Spleen (tissue), 11 donors: ENCODE measurements around the gene FBXL16. TPM values are rescaled to one million over a fixed set of nuclear protein-coding genes. Genes with fewer than 3 reads are reported as not detected.

ENCODE experiments used
- DNase-seq: peaks from one replicate; pipeline ENCODE4 v3.0.0-alpha.2; 2020
- H3K27ac ChIP-seq, 8 donors: fragments of 200-600 bp; sonication (generic) in 7 of 8; 1 replicate in 4 of 8; 2 replicates in 4 of 8; pipeline versions ENCODE4 v1.5.0 to v1.8.0; 2016 to 2021; ENCODE audit warnings: inconsistent platforms in 4 of 8, mild to moderate bottlenecking in 4 of 8, moderate library complexity in 1 of 8
- H3K27me3 ChIP-seq, 7 donors: fragments of 200-600 bp; sonication (generic) in 6 of 7; replicated peaks in 1 of 7; 1 replicate in 4 of 7; 2 replicates in 3 of 7; pipeline versions ENCODE4 v1.5.0 to v1.8.0; 2016 to 2021; ENCODE audit warnings: inconsistent platforms in 3 of 7, mild to moderate bottlenecking in 1 of 7
- H3K36me3 ChIP-seq, 6 donors: fragments of 200-600 bp; sonication (generic) in 5 of 6; 1 replicate in 4 of 6; 2 replicates in 2 of 6; pipeline versions ENCODE4 v1.5.0 to v1.8.0; 2016 to 2021; ENCODE audit warnings: inconsistent platforms in 2 of 6
- H3K4me1 ChIP-seq, 6 donors: fragments of 200-600 bp; sonication (generic) in 5 of 6; 1 replicate in 3 of 6; 2 replicates in 3 of 6; pipeline versions ENCODE4 v1.5.0 to v1.8.0; 2016 to 2021; ENCODE audit warnings: inconsistent platforms in 3 of 6
- H3K4me3 ChIP-seq, 8 donors: fragments of 200-600 bp; sonication (generic) in 7 of 8; 1 replicate in 4 of 8; 2 replicates in 4 of 8; pipeline versions ENCODE4 v1.5.0 to v1.8.0; 2016 to 2021; ENCODE audit warnings: inconsistent platforms in 4 of 8, mild to moderate bottlenecking in 4 of 8, moderate library complexity in 2 of 8
- H3K9me3 ChIP-seq, 8 donors: fragments of 200-600 bp; sonication (generic) in 7 of 8; 1 replicate in 4 of 8; 2 replicates in 4 of 8; pipeline versions ENCODE4 v1.5.0 to v1.8.0; 2016 to 2021; ENCODE audit warnings: inconsistent platforms in 4 of 8
- POLR2A ChIP-seq, 3 donors: fragments of 450-650 bp; IDR thresholded peaks; one replicate each; pipeline ENCODE4 v1.5.1; 2017; ENCODE audit warnings: antibody characterized with exemption in 3 of 3, mild to moderate bottlenecking in 1 of 3
- POLR2AphosphoS5 ChIP-seq, 3 donors: sonication (generic); formaldehyde crosslinking; IDR thresholded peaks; one replicate each; pipeline ENCODE4 v1.5.1; 2017; ENCODE audit warnings: antibody characterized with exemption in 3 of 3
- WGBS, 5 donors: extraction: QIAGEN DNeasy Blood & Tissue Kit in 3 of 5; methylation state at CpG; one replicate each; pipeline versions ENCODE4 v1.1.5 to v1.1.7; 2013 to 2018; 5-methylcytosine and 5-hydroxymethylcytosine counted together
- intact Hi-C: fragments of 100-400 bp; cut with DNase I; formaldehyde crosslinking; loops from one replicate; pipeline ENCODE4 v1.15.0; 2023; ENCODE audit warnings: low total_unique reads
- polyA plus RNA-seq, 3 donors: library from polyadenylated mRNA; stranded (reverse); fragments of 200-250 nt; gene quantifications; one replicate each; pipeline ENCODE4 v1.2.1, GENCODE V29; 2013
- total RNA-seq, 7 donors: library from RNA; depleted of rRNA in 3 of 7; stranded (reverse); fragments of >200 nt in 3 of 7; fragmentation: NEBNext Ultra II Directional in 4 of 7; extraction: Animal tissue kit (Norgen Biotek cat#: 25700) in 4 of 7; gene quantifications; one replicate each; pipeline versions ENCODE4 v1.1.0 to v1.2.1, GENCODE V29; 2016 to 2021
- TF ChIP-seq, protein P1 (sequence below), 11 experiments: fragments of 200-600 bp in 7 of 11; fragments of 450-650 bp in 4 of 11; sonication (generic) in 4 of 11; IDR thresholded peaks in 8 of 11; conservative IDR thresholded peaks in 3 of 11; 1 replicate in 7 of 11; 2 replicates in 4 of 11; pipeline versions ENCODE4 v1.4.0 to v1.8.0; 2016 to 2021; ENCODE audit warnings: antibody characterized with exemption in 11 of 11, inconsistent platforms in 4 of 11, mild to moderate bottlenecking in 1 of 11
- donor health status: healthy with polysubstance abuse.
- donor health status: DM: no; HTN: no; CAD: no; lungs with moderate emphysema.
- donor health status: DM: no; HTN: no; CAD: no.
- donor health status: Bipolar disorder and iron deficiency.
- donor health status: healthy.
- donor health status: DM: no; HTN: no; CAD: no.
- donor health status: DM: yes; HTN: yes; CAD: no.

Gene FBXL16
- total and polyA plus RNA-seq, 10 donors, result 0.48 to 2.6 (median 1.5) TPM

DNA sequence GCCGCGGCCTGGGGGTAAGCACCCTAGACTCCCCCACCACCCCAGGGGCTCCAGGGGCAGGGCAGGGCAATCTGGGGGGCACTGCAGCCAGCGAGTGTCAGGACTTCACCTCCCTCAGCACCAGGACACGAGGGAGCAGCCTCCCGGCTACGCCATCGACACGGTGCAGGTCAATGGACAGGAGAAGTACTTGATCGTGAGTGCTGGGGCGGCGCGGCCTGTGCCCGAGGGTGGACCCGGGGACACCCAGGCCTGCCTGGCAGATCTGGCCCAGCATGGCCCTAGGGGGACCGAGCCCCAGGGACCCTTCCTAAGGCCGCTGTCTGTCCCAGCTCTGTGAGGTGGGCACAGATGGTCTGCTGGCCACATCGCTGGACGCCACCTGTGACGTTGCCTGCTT is 33.2 kb downstream of the FBXL16 start:
- Histone ChIP-seq H3K4me1 (peaks cover 24 to 71% (median 49%) of the 10 kb centered on the region in 6 donors), H3K27me3 (peaks cover 0 to 31% (median 15%) of the 10 kb centered on the region in 7 donors), H3K27ac (no peak overlapping the region), H3K4me3 (no peak overlapping the region), H3K36me3 (peaks cover 0 to 57% (median 45%) of the 10 kb centered on the region in 6 donors), H3K9me3 (no peaks in the 10 kb centered on the region)
- 82 to 98% (median 96%) methylated on average over 7 to 19 of the region's 19 CpGs for WGBS, 5 donors
- intact Hi-C loops, result no loop called here
- DNase-seq, result no peak
- TF ChIP-seq, protein P1, sequence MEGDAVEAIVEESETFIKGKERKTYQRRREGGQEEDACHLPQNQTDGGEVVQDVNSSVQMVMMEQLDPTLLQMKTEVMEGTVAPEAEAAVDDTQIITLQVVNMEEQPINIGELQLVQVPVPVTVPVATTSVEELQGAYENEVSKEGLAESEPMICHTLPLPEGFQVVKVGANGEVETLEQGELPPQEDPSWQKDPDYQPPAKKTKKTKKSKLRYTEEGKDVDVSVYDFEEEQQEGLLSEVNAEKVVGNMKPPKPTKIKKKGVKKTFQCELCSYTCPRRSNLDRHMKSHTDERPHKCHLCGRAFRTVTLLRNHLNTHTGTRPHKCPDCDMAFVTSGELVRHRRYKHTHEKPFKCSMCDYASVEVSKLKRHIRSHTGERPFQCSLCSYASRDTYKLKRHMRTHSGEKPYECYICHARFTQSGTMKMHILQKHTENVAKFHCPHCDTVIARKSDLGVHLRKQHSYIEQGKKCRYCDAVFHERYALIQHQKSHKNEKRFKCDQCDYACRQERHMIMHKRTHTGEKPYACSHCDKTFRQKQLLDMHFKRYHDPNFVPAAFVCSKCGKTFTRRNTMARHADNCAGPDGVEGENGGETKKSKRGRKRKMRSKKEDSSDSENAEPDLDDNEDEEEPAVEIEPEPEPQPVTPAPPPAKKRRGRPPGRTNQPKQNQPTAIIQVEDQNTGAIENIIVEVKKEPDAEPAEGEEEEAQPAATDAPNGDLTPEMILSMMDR (IDR thresholded peaks at IDR 0.05 in 8 of 11, conservative IDR thresholded peaks at IDR 0.05 in 3 of 11), result no peak
- TF ChIP-seq POLR2AphosphoS5 (IDR thresholded peaks at IDR 0.05) (no peak), POLR2A (IDR thresholded peaks at IDR 0.05) (no peak)

DNA sequence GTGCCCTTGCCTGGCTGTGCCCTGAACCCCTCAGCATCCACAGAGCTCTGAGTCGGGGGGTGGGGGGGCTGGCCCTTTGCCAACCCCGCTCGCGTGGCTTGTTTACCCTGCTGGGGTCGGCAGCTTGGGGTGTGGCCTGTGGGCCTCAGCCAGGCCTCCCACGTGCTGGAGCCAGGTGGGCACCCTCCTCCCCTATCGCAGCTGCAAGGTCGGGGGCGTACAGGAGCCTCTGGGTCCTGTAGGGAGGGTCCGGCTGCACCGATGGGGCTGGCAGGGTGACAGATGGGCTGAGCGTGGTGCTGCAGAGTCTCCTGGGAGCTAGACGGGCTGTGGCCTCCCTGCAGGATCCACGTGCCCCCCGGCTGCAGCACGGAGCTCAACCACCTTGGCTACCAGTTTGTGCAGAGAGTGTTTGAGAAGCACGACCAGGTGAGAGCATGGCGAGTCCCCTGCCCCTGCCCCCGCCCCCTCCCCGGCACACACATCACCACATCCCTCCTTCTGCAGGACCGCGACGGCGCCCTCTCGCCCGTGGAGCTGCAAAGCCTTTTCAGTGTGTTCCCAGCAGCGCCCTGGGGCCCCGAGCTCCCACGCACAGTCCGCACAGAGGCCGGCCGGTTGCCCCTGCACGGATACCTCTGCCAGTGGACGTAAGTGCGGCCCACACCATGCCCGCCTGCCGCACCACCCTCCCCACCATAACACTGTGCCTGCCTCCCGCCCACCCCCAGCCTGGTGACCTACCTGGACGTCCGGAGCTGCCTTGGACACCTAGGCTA is 34.1 kb downstream of the FBXL16 start:
- H3K27me3 ChIP-seq, result peaks cover 0 to 23% (median 7%) of the 10 kb centered on the region in 7 donors
- DNase-seq, result no peak
- intact Hi-C loops, result no loop called here
- H3K27ac ChIP-seq, result no peak overlapping the region
- 88 to 97% (median 90%) methylated on average over 13 to 40 of the region's 40 CpGs for WGBS, 5 donors
- H3K4me3 ChIP-seq, result no peak overlapping the region
- H3K4me1 ChIP-seq, result peaks cover 28 to 71% (median 51%) of the 10 kb centered on the region in 6 donors
- no peaks in the 10 kb centered on the region for H3K9me3 ChIP-seq
- peaks cover 0 to 57% (median 45%) of the 10 kb centered on the region in 6 donors for H3K36me3 ChIP-seq
- no peak for TF ChIP-seq POLR2AphosphoS5 (IDR thresholded peaks at IDR 0.05)
- TF ChIP-seq POLR2A (IDR thresholded peaks at IDR 0.05), result no peak
- TF ChIP-seq, protein P1 (IDR thresholded peaks at IDR 0.05 in 8 of 11, conservative IDR thresholded peaks at IDR 0.05 in 3 of 11), result no peak

DNA sequence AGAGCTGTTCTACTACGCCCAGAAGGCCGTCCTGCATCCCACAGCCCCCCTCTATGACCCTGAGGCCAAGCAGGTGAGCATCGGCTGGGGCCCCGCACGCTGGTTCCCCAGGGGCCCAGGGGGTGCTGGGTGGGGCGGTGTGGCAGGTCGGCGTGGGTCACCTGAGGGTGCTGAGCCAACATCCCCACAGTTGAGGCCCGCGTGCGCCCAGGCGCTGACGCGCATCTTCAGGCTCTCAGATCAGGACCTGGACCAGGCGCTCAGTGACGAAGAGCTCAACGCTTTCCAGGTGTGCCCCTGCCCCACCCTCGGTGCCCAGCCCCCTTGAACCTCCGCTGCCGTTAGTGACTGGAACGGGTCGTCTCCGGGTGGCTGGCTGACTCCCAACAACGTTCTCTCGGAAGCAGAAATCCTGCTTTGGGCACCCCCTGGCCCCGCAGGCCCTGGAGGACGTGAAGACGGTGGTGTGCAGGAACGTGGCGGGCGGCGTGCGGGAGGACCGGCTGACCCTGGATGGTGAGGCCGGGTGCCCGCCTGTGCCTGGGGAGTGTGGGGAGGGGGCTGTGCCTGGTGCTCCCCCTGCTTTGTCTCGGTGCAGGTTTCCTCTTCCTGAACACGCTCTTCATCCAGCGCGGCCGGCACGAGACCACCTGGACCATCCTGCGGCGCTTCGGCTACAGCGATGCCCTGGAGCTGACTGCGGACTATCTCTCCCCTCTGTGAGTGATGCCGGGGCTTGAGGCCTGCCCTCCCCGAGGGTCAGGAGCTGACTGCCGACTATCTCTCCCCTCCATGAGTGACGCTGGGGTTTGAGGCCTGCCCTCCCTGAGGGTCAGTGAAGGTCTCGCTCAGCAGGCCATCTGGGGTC is 34.9 kb downstream of the FBXL16 start:
- H3K4me1 ChIP-seq, result peaks cover 24 to 66% (median 47%) of the 10 kb centered on the region in 6 donors
- peaks cover 0 to 57% (median 45%) of the 10 kb centered on the region in 6 donors for H3K36me3 ChIP-seq
- peak in 1 of 3 donors; percentile 21 for TF ChIP-seq POLR2AphosphoS5 (IDR thresholded peaks at IDR 0.05)
- TF ChIP-seq, protein P1 (IDR thresholded peaks at IDR 0.05 in 8 of 11, conservative IDR thresholded peaks at IDR 0.05 in 3 of 11), result no peak
- no peak for TF ChIP-seq POLR2A (IDR thresholded peaks at IDR 0.05)
- 93 to 97% (median 94%) methylated on average over 48 to 52 of the region's 52 CpGs for WGBS, 5 donors
- H3K9me3 ChIP-seq, result no peaks in the 10 kb centered on the region
- no peak overlapping the region for H3K27ac ChIP-seq
- H3K4me3 ChIP-seq, result no peak overlapping the region
- intact Hi-C loops, result no loop called here
- no peak for DNase-seq
- H3K27me3 ChIP-seq, result peaks cover 0 to 15% (median 5%) of the 10 kb centered on the region in 7 donors
